Measurements from ENCODE around the gene SCYGR1. TPM values are rescaled to one million over a fixed set of nuclear protein-coding genes. Genes with fewer than 3 reads are reported as not detected.

SCYGR1 gene
- total RNA-seq, 1 experiment from 2014 or later = not detected

- Mint-ChIP-seq H3K27me3 (ENCODE audit: unreplicated experiment) (no peaks in the 10 kb centered on the region), H3K36me3 (ENCODE audit: insufficient read depth, unreplicated experiment) (peaks cover 15% of the 10 kb centered on the region), H3K4me1 (ENCODE audit: low read depth, unreplicated experiment) (no peaks in the 10 kb centered on the region), H3K9me3 (ENCODE audit: low read depth, unreplicated experiment) (no peaks in the 10 kb centered on the region), H3K27ac (ENCODE audit: unreplicated experiment) (no peak overlapping the region), H3K4me3 (ENCODE audit: low read depth, unreplicated experiment) (no peak overlapping the region)
- BruUV-seq (replicated peaks) = no TSS peak
- intact Hi-C loops (cut with micrococcal nuclease; ENCODE audit: unreplicated experiment) = no loop called here
- CTCF ChIA-PET = no interaction called here
- TF ChIP-seq, protein P1, sequence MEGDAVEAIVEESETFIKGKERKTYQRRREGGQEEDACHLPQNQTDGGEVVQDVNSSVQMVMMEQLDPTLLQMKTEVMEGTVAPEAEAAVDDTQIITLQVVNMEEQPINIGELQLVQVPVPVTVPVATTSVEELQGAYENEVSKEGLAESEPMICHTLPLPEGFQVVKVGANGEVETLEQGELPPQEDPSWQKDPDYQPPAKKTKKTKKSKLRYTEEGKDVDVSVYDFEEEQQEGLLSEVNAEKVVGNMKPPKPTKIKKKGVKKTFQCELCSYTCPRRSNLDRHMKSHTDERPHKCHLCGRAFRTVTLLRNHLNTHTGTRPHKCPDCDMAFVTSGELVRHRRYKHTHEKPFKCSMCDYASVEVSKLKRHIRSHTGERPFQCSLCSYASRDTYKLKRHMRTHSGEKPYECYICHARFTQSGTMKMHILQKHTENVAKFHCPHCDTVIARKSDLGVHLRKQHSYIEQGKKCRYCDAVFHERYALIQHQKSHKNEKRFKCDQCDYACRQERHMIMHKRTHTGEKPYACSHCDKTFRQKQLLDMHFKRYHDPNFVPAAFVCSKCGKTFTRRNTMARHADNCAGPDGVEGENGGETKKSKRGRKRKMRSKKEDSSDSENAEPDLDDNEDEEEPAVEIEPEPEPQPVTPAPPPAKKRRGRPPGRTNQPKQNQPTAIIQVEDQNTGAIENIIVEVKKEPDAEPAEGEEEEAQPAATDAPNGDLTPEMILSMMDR (IDR thresholded peaks at IDR 0.05; ENCODE audit: unreplicated experiment) = no peak
- DNase-seq = no peak
Measured at GRCh38 chr2:227360351-227360750, 27.4 kb downstream of the SCYGR1 start.

- H3K36me3 Mint-ChIP-seq (ENCODE audit: insufficient read depth, unreplicated experiment) = peaks cover 12% of the 10 kb centered on the region
- no peaks in the 10 kb centered on the region for H3K4me1 Mint-ChIP-seq (ENCODE audit: low read depth, unreplicated experiment)
- TF ChIP-seq, protein P1 (IDR thresholded peaks at IDR 0.05; ENCODE audit: unreplicated experiment) = no peak
- no peaks in the 10 kb centered on the region for H3K9me3 Mint-ChIP-seq (ENCODE audit: low read depth, unreplicated experiment)
- DNase-seq = no peak
- intact Hi-C loops (cut with micrococcal nuclease; ENCODE audit: unreplicated experiment) = no loop called here
- no peak overlapping the region for H3K4me3 Mint-ChIP-seq (ENCODE audit: low read depth, unreplicated experiment)
- CTCF ChIA-PET = no interaction called here
- H3K27ac Mint-ChIP-seq (ENCODE audit: unreplicated experiment) = no peak overlapping the region
- no peaks in the 10 kb centered on the region for H3K27me3 Mint-ChIP-seq (ENCODE audit: unreplicated experiment)
- BruUV-seq (replicated peaks) = no TSS peak
Measured at GRCh38 chr2:227351639-227352038, 36.1 kb downstream of the SCYGR1 start.

GRCh38 chr2:227349989-227350612 is 37.6 kb downstream of the SCYGR1 start:
- H3K4me3 Mint-ChIP-seq (ENCODE audit: low read depth, unreplicated experiment) = no peak overlapping the region
- H3K9me3 Mint-ChIP-seq (ENCODE audit: low read depth, unreplicated experiment) = no peaks in the 10 kb centered on the region
- TF ChIP-seq, protein P1 (IDR thresholded peaks at IDR 0.05; ENCODE audit: unreplicated experiment) = no peak
- H3K27me3 Mint-ChIP-seq (ENCODE audit: unreplicated experiment) = no peaks in the 10 kb centered on the region
- BruUV-seq (replicated peaks) = no TSS peak
- DNase-seq = no peak
- H3K4me1 Mint-ChIP-seq (ENCODE audit: low read depth, unreplicated experiment) = no peaks in the 10 kb centered on the region
- no peak overlapping the region for H3K27ac Mint-ChIP-seq (ENCODE audit: unreplicated experiment)
- CTCF ChIA-PET = no interaction called here
- H3K36me3 Mint-ChIP-seq (ENCODE audit: insufficient read depth, unreplicated experiment) = peaks cover 12% of the 10 kb centered on the region
- intact Hi-C loops (cut with micrococcal nuclease; ENCODE audit: unreplicated experiment) = no loop called here

DNA sequence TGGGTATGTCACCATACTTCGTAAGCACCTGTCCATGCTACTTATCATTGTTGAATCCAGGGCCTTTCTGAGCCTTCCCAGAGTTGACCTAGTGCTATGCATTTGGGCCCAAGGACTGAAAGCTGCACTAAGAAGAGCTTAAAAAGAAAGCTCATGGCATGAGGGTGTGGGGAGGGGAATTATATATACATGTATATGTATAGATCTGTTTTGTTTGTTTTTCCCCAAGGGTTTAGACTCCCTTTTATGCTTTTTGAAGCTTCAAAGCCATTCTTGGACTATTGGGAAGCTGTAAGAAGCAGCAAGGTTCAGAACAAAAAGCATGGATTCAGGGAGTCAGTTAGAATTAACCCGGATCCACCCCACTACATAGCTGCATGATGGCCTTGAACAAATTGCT is 39.4 kb downstream of the SCYGR1 start:
- H3K27ac Mint-ChIP-seq (ENCODE audit: unreplicated experiment) = no peak overlapping the region
- no peaks in the 10 kb centered on the region for H3K27me3 Mint-ChIP-seq (ENCODE audit: unreplicated experiment)
- H3K36me3 Mint-ChIP-seq (ENCODE audit: insufficient read depth, unreplicated experiment) = peaks cover 12% of the 10 kb centered on the region
- no peaks in the 10 kb centered on the region for H3K9me3 Mint-ChIP-seq (ENCODE audit: low read depth, unreplicated experiment)
- no TSS peak for BruUV-seq (replicated peaks)
- CTCF ChIA-PET = no interaction called here
- intact Hi-C loops (cut with micrococcal nuclease; ENCODE audit: unreplicated experiment) = no loop called here
- no peak overlapping the region for H3K4me3 Mint-ChIP-seq (ENCODE audit: low read depth, unreplicated experiment)
- TF ChIP-seq, protein P1 (IDR thresholded peaks at IDR 0.05; ENCODE audit: unreplicated experiment) = no peak
- no peak for DNase-seq
- no peaks in the 10 kb centered on the region for H3K4me1 Mint-ChIP-seq (ENCODE audit: low read depth, unreplicated experiment)

Data from Calu3 (cell line).